K562 (cell line): ENCODE data around the gene AKAP13. TPM values are rescaled to one million over a fixed set of nuclear protein-coding genes. Genes with fewer than 3 reads are reported as not detected.

ENCODE experiments used
- COPS2 ChIP-seq: fragments of 450-650 bp; conservative IDR thresholded peaks from 2 replicates; pipeline ENCODE4 v1.6.1; 2016; ENCODE audit warnings: mild to moderate bottlenecking, moderate library complexity
- JUN ChIP-seq, 2 experiments: sonication (generic) in 1 of 2; formaldehyde crosslinking in 1 of 2; IDR thresholded peaks; 2 replicates each; pipeline versions ENCODE4 v1.6.1 to v1.8.0; 2012 to 2022; ENCODE audit warnings: borderline replicate concordance in 2 of 2, mild to moderate bottlenecking in 2 of 2, improper control_type of control experiment in 1 of 2, low read depth in 1 of 2, low read length in 1 of 2, missing genetic modification reagents in 1 of 2
- polyA plus RNA-seq, 8 experiments: library from polyadenylated mRNA; depleted of rRNA in 4 of 8; stranded (reverse) in 5 of 8; unstranded in 3 of 8; fragments of >200 nt; fragmentation: Nextera tagmentation in 2 of 8; fragmentation: Illumina TruSeq in 1 of 8; extraction: Ambion mirVana in 2 of 8; extraction: Trizol in 1 of 8; gene quantifications; 2 replicates each; pipeline versions ENCODE4 v1.2.1 to v1.2.3, GENCODE V29; 2011 to 2014; ENCODE audit warnings: inconsistent platforms in 1 of 8, missing spikeins in 1 of 8
- total RNA-seq, 7 experiments: library from RNA; depleted of rRNA in 6 of 7; stranded (reverse); fragments of >200 nt in 6 of 7; fragmentation: Illumina TruSeq in 2 of 7; extraction: Trizol in 2 of 7; gene quantifications; 2 replicates each; pipeline versions ENCODE4 v1.2.1 to v1.2.3, GENCODE V29; 2011 to 2021; ENCODE audit warnings: low replicate concordance in 1 of 7
- TF ChIP-seq, protein P1 (sequence below), 2 experiments: fragments of 450-650 bp in 1 of 2; sonication (generic) in 1 of 2; formaldehyde crosslinking in 1 of 2; IDR thresholded peaks; 2 replicates each; pipeline versions ENCODE4 v1.7.1 to v1.9.0; 2016 to 2022; ENCODE audit warnings: inconsistent platforms in 1 of 2, mild to moderate bottlenecking in 1 of 2, missing genetic modification reagents in 1 of 2
- TF ChIP-seq, protein P2 (sequence below), 3 experiments: fragments of 200-800 bp in 1 of 3; sonication (Bioruptor generic) in 1 of 3; sonication (generic) in 1 of 3; formaldehyde crosslinking in 1 of 3; IDR thresholded peaks; 2 replicates each; pipeline versions ENCODE4 v1.6.1 to v1.8.0; 2016 to 2022; ENCODE audit warnings: mild to moderate bottlenecking in 2 of 3, missing compliant biosample characterization in 2 of 3, missing genetic modification characterization in 2 of 3, missing genetic modification reagents in 1 of 3
- TF ChIP-seq, protein P3 (sequence below): fragments of 150-350 bp; conservative IDR thresholded peaks from 2 replicates; pipeline ENCODE4 v1.6.1; 2014; ENCODE audit warnings: low read length
- TF ChIP-seq, protein P4 (sequence below): IDR thresholded peaks from 3 replicates; pipeline ENCODE4 v1.6.1; 2011; ENCODE audit warnings: borderline replicate concordance, mild to moderate bottlenecking, moderate library complexity; ENCODE audit not compliant: insufficient read length; ENCODE audit errors: extremely low read depth

The AKAP13 gene
- total and polyA plus RNA-seq, 9 of the 15 experiments (the other 6 are each of a cell fraction or from before 2014, with no cell fraction given): 0.03 to 1.7 (median 0.42) TPM

DNA sequence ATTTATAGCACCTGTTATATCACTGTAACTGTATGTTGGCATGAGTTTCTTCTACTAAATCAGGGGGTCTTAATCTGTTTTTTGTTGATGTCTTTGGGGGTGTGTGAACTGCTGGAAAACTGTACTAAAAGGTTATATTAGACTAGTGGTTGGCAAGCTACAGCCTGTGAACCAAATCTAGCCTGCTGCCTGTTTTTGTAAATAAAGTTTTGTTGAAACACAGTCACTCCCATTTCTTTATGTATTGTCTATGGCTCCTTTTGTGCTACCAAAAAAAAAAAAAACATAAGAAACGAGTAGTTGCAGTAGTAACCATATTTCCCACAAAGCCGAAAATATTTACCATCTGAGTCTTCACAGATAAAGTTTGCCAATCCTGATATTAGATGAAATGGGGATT is 126.7 kb downstream of the AKAP13 start (continued):
- TF ChIP-seq, protein P1, sequence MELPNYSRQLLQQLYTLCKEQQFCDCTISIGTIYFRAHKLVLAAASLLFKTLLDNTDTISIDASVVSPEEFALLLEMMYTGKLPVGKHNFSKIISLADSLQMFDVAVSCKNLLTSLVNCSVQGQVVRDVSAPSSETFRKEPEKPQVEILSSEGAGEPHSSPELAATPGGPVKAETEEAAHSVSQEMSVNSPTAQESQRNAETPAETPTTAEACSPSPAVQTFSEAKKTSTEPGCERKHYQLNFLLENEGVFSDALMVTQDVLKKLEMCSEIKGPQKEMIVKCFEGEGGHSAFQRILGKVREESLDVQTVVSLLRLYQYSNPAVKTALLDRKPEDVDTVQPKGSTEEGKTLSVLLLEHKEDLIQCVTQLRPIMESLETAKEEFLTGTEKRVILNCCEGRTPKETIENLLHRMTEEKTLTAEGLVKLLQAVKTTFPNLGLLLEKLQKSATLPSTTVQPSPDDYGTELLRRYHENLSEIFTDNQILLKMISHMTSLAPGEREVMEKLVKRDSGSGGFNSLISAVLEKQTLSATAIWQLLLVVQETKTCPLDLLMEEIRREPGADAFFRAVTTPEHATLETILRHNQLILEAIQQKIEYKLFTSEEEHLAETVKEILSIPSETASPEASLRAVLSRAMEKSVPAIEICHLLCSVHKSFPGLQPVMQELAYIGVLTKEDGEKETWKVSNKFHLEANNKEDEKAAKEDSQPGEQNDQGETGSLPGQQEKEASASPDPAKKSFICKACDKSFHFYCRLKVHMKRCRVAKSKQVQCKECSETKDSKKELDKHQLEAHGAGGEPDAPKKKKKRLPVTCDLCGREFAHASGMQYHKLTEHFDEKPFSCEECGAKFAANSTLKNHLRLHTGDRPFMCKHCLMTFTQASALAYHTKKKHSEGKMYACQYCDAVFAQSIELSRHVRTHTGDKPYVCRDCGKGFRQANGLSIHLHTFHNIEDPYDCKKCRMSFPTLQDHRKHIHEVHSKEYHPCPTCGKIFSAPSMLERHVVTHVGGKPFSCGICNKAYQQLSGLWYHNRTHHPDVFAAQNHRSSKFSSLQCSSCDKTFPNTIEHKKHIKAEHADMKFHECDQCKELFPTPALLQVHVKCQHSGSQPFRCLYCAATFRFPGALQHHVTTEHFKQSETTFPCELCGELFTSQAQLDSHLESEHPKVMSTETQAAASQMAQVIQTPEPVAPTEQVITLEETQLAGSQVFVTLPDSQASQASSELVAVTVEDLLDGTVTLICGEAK (IDR thresholded peaks at IDR 0.05): peak; percentile 88
- TF ChIP-seq, protein P1 (CRISPR knock-in tag; IDR thresholded peaks at IDR 0.05): 0 out of 2 replicates have a peak, but pooled peaks have one; percentile 43
- TF ChIP-seq JUN (IDR thresholded peaks at IDR 0.05; ENCODE audit: borderline replicate concordance, low read depth, low read length): no peak
- TF ChIP-seq JUN (CRISPR knock-in tag; IDR thresholded peaks at IDR 0.05; ENCODE audit: borderline replicate concordance): no peak
- TF ChIP-seq, protein P2, sequence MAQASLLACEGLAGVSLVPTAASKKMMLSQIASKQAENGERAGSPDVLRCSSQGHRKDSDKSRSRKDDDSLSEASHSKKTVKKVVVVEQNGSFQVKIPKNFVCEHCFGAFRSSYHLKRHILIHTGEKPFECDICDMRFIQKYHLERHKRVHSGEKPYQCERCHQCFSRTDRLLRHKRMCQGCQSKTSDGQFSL (CRISPR knock-in tag; IDR thresholded peaks at IDR 0.05): no peak
- TF ChIP-seq, protein P2 (tag; IDR thresholded peaks at IDR 0.05): no peak
- TF ChIP-seq, protein P3, sequence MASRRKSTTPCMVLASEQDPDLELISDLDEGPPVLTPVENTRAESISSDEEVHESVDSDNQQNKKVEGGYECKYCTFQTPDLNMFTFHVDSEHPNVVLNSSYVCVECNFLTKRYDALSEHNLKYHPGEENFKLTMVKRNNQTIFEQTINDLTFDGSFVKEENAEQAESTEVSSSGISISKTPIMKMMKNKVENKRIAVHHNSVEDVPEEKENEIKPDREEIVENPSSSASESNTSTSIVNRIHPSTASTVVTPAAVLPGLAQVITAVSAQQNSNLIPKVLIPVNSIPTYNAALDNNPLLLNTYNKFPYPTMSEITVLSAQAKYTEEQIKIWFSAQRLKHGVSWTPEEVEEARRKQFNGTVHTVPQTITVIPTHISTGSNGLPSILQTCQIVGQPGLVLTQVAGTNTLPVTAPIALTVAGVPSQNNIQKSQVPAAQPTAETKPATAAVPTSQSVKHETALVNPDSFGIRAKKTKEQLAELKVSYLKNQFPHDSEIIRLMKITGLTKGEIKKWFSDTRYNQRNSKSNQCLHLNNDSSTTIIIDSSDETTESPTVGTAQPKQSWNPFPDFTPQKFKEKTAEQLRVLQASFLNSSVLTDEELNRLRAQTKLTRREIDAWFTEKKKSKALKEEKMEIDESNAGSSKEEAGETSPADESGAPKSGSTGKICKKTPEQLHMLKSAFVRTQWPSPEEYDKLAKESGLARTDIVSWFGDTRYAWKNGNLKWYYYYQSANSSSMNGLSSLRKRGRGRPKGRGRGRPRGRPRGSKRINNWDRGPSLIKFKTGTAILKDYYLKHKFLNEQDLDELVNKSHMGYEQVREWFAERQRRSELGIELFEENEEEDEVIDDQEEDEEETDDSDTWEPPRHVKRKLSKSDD: no peak
- no peak for TF ChIP-seq COPS2
- TF ChIP-seq, protein P4, sequence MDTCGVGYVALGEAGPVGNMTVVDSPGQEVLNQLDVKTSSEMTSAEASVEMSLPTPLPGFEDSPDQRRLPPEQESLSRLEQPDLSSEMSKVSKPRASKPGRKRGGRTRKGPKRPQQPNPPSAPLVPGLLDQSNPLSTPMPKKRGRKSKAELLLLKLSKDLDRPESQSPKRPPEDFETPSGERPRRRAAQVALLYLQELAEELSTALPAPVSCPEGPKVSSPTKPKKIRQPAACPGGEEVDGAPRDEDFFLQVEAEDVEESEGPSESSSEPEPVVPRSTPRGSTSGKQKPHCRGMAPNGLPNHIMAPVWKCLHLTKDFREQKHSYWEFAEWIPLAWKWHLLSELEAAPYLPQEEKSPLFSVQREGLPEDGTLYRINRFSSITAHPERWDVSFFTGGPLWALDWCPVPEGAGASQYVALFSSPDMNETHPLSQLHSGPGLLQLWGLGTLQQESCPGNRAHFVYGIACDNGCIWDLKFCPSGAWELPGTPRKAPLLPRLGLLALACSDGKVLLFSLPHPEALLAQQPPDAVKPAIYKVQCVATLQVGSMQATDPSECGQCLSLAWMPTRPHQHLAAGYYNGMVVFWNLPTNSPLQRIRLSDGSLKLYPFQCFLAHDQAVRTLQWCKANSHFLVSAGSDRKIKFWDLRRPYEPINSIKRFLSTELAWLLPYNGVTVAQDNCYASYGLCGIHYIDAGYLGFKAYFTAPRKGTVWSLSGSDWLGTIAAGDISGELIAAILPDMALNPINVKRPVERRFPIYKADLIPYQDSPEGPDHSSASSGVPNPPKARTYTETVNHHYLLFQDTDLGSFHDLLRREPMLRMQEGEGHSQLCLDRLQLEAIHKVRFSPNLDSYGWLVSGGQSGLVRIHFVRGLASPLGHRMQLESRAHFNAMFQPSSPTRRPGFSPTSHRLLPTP: no peak
- TF ChIP-seq, all 486 proteins: peak for 1
